GM23338 (cell line): ENCODE results near the gene PCDHB15. TPM values are rescaled to one million over a fixed set of nuclear protein-coding genes. Genes with fewer than 3 reads are reported as not detected.

Experiments used
- ATAC-seq: fragments of 200-7000 bp; cut with Tn5 transposase; 3 replicates; pipeline ENCODE4 v1.9.1; 2020
- DNase-seq: peaks from one replicate; pipeline ENCODE4 v3.0.0-alpha.2; 2015; ENCODE audit warnings: low spot score
- H2AFZ ChIP-seq: fragments of 200-600 bp; sonication (generic); 2 replicates; pipeline ENCODE4 v1.8.0; 2016; ENCODE audit warnings: antibody characterized with exemption, mild to moderate bottlenecking, moderate library complexity
- H3F3A ChIP-seq: fragments of 200-600 bp; sonication (generic); replicated peaks from 2 replicates; pipeline ENCODE4 v1.8.0; 2017; ENCODE audit warnings: antibody characterized with exemption, mixed run types, low read depth
- H3K27ac ChIP-seq: fragments of 200-600 bp; sonication (generic); 2 replicates; pipeline ENCODE4 v1.6.1; 2016; ENCODE audit warnings: low read depth
- H3K27me3 ChIP-seq: fragments of 200-600 bp; sonication (generic); 2 replicates; pipeline ENCODE4 v1.8.0; 2016; ENCODE audit warnings: mild to moderate bottlenecking, mixed run types, moderate library complexity; ENCODE audit not compliant: insufficient read depth
- H3K36me3 ChIP-seq: fragments of 200-600 bp; sonication (generic); 2 replicates; pipeline ENCODE4 v1.8.0; 2016; ENCODE audit warnings: mild to moderate bottlenecking; ENCODE audit not compliant: insufficient read depth
- H3K4me1 ChIP-seq: fragments of 200-600 bp; sonication (generic); 2 replicates; pipeline ENCODE4 v1.8.0; 2016; ENCODE audit warnings: mild to moderate bottlenecking, moderate library complexity; ENCODE audit not compliant: insufficient read depth
- H3K4me2 ChIP-seq: fragments of 200-600 bp; sonication (generic); 2 replicates; pipeline ENCODE4 v1.7.1; 2017; ENCODE audit warnings: mixed run types
- H3K4me3 ChIP-seq: fragments of 200-600 bp; sonication (generic); 2 replicates; pipeline ENCODE4 v1.6.1; 2016; ENCODE audit warnings: mixed run types
- H3K79me2 ChIP-seq: fragments of 200-600 bp; sonication (generic); replicated peaks from 2 replicates; pipeline ENCODE4 v1.8.0; 2017; ENCODE audit warnings: mild to moderate bottlenecking; ENCODE audit not compliant: insufficient read depth
- H3K9me2 ChIP-seq: fragments of 200-600 bp; sonication (generic); 2 replicates; pipeline ENCODE4 v1.8.0; 2017; ENCODE audit not compliant: insufficient read depth
- H4K20me1 ChIP-seq: fragments of 200-600 bp; sonication (generic); replicated peaks from 2 replicates; pipeline ENCODE4 v1.8.0; 2017; ENCODE audit warnings: mild to moderate bottlenecking; ENCODE audit not compliant: insufficient read depth
- H3K27ac Mint-ChIP-seq: 2 replicates; pipeline ENCODE4 v1.8.0; 2020; ENCODE audit warnings: inconsistent platforms, mild to moderate bottlenecking, moderate library complexity, mixed read lengths
- H3K27me3 Mint-ChIP-seq: 3 replicates; pipeline ENCODE4 v1.8.0; 2022; ENCODE audit warnings: low read depth, mild to moderate bottlenecking, moderate library complexity, mixed read lengths, inconsistent platforms; ENCODE audit not compliant: insufficient read depth, poor library complexity
- H3K36me3 Mint-ChIP-seq: 3 replicates; pipeline ENCODE4 v1.8.0; 2021; ENCODE audit warnings: low read depth, mild to moderate bottlenecking, inconsistent platforms, moderate library complexity, mixed read lengths
- H3K4me1 Mint-ChIP-seq: 3 replicates; pipeline ENCODE4 v1.8.0; 2020; ENCODE audit warnings: mild to moderate bottlenecking, inconsistent platforms, mixed read lengths
- H3K4me3 Mint-ChIP-seq: 3 replicates; pipeline ENCODE4 v1.8.0; 2021; ENCODE audit warnings: moderate library complexity, mild to moderate bottlenecking, inconsistent platforms, mixed read lengths
- H3K9me3 Mint-ChIP-seq: 3 replicates; pipeline ENCODE4 v1.8.0; 2020; ENCODE audit warnings: moderate library complexity, mild to moderate bottlenecking, inconsistent platforms, mixed read lengths
- CREB1 ChIP-seq: fragments of 250-450 bp; sonication (Bioruptor Pico); IDR thresholded peaks from 2 replicates; pipeline ENCODE4 v1.5.0; 2020; ENCODE audit warnings: low read depth, mild to moderate bottlenecking, moderate library complexity
- EZH2 ChIP-seq: fragments of 200-600 bp; sonication (generic); IDR thresholded peaks from one replicate; pipeline ENCODE4 v1.8.0; 2017; ENCODE audit warnings: antibody characterized with exemption, mild to moderate bottlenecking, low read depth; ENCODE audit not compliant: unreplicated experiment
- EZH2phosphoT487 ChIP-seq: fragments of 200-600 bp; sonication (generic); IDR thresholded peaks from one replicate; pipeline ENCODE4 v1.8.1; 2018; ENCODE audit warnings: antibody characterized with exemption; ENCODE audit not compliant: unreplicated experiment
- JUNB ChIP-seq: IDR thresholded peaks from one replicate; pipeline ENCODE4 v1.6.1; 2016; ENCODE audit warnings: antibody characterized with exemption; ENCODE audit not compliant: unreplicated experiment
- NANOG ChIP-seq: IDR thresholded peaks from 2 replicates; pipeline ENCODE4 v1.6.1; 2016; ENCODE audit warnings: antibody characterized with exemption, borderline replicate concordance
- POLR2AphosphoS5 ChIP-seq: IDR thresholded peaks from 2 replicates; pipeline ENCODE4 v1.6.1; 2016; ENCODE audit warnings: antibody characterized with exemption, low read depth
- STAT1 ChIP-seq: IDR thresholded peaks from one replicate; pipeline ENCODE4 v1.6.1; 2016; ENCODE audit warnings: antibody characterized with exemption; ENCODE audit not compliant: unreplicated experiment
- ZNF114 ChIP-seq: fragments of 250-450 bp; sonication (Bioruptor Pico); IDR thresholded peaks from 2 replicates; pipeline ENCODE4 v1.5.0; 2020; ENCODE audit warnings: mild to moderate bottlenecking, moderate library complexity
- ZNF331 ChIP-seq: fragments of 250-450 bp; sonication (Bioruptor Pico); IDR thresholded peaks from 2 replicates; pipeline ENCODE4 v1.5.0; 2020; ENCODE audit warnings: low read depth, mild to moderate bottlenecking, moderate library complexity
- polyA plus RNA-seq: library from polyadenylated mRNA; unstranded; fragments of >200 nt; fragmentation: Nextera tagmentation; extraction: Ambion mirVana; gene quantifications from 2 replicates; pipeline ENCODE4 v1.2.1, GENCODE V29; 2016
- total RNA-seq: library from RNA; depleted of rRNA; stranded (reverse); fragments of >200 nt; shearing (Covaris generic); gene quantifications from 2 replicates; pipeline ENCODE4 v1.2.3, GENCODE V29; 2014
- TF ChIP-seq, protein P1 (sequence below): IDR thresholded peaks from one replicate; pipeline ENCODE4 v1.6.1; 2018; ENCODE audit warnings: antibody characterized with exemption; ENCODE audit not compliant: unreplicated experiment
- TF ChIP-seq, protein P2 (sequence below): fragments of 250-450 bp; sonication (Bioruptor Pico); IDR thresholded peaks from 2 replicates; pipeline ENCODE4 v1.5.0; 2020; ENCODE audit warnings: mild to moderate bottlenecking, moderate library complexity
- TF ChIP-seq, protein P3 (sequence below): IDR thresholded peaks from 2 replicates; pipeline ENCODE4 v1.6.1; 2016; ENCODE audit warnings: antibody characterized with exemption

The PCDHB15 gene
- total and polyA plus RNA-seq, 2 experiments from 2014 or later: 4.9 to 12.1 TPM

DNA sequence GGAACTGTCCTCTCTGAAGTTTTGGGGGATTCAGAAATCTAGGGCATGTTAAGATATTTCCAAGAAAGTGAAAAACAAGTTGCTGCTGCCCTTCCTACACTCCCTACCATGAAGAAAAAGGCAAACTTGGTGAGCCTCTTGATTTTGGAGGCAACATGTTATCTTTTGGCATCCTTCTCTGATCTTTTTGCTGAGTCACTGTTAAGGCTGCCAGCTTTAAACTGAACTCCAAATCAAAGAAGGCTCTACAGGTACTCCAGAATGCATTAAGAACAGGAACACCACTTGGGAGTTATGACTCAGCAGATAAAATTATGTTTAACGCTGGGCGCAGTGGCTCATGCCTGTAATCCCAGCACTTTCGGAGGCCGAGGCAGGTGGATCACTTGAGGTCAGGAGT lies 24.0 kb downstream of the PCDHB15 start:
- Mint-ChIP-seq H3K27ac (no peak overlapping the region), H3K9me3 (peaks cover 76% of the 10 kb centered on the region)

More for the DNA sequence above, 24.0 kb downstream of the PCDHB15 start:
- no peak overlapping the region for H3K4me3 ChIP-seq
- no peak overlapping the region for H2AFZ ChIP-seq
- peaks cover 5% of the 10 kb centered on the region; the same call in 1 of the 2 replicates for H3K9me2 ChIP-seq
- Mint-ChIP-seq H3K4me1 (no peaks in the 10 kb centered on the region), H3K36me3 (peaks cover 38% of the 10 kb centered on the region), H3K4me3 (no peak overlapping the region), H3K27me3 (peaks cover 2% of the 10 kb centered on the region)
- H3F3A ChIP-seq: no peaks in the 10 kb centered on the region
- no peaks in the 10 kb centered on the region for H3K27me3 ChIP-seq
- DNase-seq (no peak), ATAC-seq (no peak)
- H3K4me2 ChIP-seq: no peak overlapping the region
- no peaks in the 10 kb centered on the region for H3K79me2 ChIP-seq
- no peaks in the 10 kb centered on the region for H3K4me1 ChIP-seq
- TF ChIP-seq EZH2 (no peak), JUNB (no peak), ZNF331 (CRISPR knock-in tag) (no peak), NANOG (no peak), STAT1 (no peak), ZNF114 (no peak), CREB1 (CRISPR knock-in tag) (no peak), EZH2phosphoT487 (no peak), POLR2AphosphoS5 (no peak)
- TF ChIP-seq, protein P1, sequence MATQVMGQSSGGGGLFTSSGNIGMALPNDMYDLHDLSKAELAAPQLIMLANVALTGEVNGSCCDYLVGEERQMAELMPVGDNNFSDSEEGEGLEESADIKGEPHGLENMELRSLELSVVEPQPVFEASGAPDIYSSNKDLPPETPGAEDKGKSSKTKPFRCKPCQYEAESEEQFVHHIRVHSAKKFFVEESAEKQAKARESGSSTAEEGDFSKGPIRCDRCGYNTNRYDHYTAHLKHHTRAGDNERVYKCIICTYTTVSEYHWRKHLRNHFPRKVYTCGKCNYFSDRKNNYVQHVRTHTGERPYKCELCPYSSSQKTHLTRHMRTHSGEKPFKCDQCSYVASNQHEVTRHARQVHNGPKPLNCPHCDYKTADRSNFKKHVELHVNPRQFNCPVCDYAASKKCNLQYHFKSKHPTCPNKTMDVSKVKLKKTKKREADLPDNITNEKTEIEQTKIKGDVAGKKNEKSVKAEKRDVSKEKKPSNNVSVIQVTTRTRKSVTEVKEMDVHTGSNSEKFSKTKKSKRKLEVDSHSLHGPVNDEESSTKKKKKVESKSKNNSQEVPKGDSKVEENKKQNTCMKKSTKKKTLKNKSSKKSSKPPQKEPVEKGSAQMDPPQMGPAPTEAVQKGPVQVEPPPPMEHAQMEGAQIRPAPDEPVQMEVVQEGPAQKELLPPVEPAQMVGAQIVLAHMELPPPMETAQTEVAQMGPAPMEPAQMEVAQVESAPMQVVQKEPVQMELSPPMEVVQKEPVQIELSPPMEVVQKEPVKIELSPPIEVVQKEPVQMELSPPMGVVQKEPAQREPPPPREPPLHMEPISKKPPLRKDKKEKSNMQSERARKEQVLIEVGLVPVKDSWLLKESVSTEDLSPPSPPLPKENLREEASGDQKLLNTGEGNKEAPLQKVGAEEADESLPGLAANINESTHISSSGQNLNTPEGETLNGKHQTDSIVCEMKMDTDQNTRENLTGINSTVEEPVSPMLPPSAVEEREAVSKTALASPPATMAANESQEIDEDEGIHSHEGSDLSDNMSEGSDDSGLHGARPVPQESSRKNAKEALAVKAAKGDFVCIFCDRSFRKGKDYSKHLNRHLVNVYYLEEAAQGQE: no peak
- TF ChIP-seq, protein P2, sequence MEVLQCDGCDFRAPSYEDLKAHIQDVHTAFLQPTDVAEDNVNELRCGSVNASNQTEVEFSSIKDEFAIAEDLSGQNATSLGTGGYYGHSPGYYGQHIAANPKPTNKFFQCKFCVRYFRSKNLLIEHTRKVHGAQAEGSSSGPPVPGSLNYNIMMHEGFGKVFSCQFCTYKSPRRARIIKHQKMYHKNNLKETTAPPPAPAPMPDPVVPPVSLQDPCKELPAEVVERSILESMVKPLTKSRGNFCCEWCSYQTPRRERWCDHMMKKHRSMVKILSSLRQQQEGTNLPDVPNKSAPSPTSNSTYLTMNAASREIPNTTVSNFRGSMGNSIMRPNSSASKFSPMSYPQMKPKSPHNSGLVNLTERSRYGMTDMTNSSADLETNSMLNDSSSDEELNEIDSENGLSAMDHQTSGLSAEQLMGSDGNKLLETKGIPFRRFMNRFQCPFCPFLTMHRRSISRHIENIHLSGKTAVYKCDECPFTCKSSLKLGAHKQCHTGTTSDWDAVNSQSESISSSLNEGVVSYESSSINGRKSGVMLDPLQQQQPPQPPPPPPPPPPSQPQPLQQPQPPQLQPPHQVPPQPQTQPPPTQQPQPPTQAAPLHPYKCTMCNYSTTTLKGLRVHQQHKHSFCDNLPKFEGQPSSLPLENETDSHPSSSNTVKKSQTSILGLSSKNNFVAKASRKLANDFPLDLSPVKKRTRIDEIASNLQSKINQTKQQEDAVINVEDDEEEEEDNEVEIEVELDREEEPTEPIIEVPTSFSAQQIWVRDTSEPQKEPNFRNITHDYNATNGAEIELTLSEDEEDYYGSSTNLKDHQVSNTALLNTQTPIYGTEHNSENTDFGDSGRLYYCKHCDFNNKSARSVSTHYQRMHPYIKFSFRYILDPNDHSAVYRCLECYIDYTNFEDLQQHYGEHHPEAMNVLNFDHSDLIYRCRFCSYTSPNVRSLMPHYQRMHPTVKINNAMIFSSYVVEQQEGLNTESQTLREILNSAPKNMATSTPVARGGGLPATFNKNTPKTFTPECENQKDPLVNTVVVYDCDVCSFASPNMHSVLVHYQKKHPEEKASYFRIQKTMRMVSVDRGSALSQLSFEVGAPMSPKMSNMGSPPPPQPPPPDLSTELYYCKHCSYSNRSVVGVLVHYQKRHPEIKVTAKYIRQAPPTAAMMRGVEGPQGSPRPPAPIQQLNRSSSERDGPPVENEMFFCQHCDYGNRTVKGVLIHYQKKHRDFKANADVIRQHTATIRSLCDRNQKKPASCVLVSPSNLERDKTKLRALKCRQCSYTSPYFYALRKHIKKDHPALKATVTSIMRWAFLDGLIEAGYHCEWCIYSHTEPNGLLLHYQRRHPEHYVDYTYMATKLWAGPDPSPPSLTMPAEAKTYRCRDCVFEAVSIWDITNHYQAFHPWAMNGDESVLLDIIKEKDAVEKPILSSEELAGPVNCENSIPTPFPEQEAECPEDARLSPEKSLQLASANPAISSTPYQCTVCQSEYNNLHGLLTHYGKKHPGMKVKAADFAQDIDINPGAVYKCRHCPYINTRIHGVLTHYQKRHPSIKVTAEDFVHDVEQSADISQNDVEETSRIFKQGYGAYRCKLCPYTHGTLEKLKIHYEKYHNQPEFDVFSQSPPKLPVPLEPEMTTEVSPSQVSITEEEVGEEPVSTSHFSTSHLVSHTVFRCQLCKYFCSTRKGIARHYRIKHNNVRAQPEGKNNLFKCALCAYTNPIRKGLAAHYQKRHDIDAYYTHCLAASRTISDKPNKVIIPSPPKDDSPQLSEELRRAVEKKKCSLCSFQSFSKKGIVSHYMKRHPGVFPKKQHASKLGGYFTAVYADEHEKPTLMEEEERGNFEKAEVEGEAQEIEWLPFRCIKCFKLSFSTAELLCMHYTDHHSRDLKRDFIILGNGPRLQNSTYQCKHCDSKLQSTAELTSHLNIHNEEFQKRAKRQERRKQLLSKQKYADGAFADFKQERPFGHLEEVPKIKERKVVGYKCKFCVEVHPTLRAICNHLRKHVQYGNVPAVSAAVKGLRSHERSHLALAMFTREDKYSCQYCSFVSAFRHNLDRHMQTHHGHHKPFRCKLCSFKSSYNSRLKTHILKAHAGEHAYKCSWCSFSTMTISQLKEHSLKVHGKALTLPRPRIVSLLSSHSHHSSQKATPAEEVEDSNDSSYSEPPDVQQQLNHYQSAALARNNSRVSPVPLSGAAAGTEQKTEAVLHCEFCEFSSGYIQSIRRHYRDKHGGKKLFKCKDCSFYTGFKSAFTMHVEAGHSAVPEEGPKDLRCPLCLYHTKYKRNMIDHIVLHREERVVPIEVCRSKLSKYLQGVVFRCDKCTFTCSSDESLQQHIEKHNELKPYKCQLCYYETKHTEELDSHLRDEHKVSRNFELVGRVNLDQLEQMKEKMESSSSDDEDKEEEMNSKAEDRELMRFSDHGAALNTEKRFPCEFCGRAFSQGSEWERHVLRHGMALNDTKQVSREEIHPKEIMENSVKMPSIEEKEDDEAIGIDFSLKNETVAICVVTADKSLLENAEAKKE (CRISPR knock-in tag): no peak
- TF ChIP-seq, protein P3, sequence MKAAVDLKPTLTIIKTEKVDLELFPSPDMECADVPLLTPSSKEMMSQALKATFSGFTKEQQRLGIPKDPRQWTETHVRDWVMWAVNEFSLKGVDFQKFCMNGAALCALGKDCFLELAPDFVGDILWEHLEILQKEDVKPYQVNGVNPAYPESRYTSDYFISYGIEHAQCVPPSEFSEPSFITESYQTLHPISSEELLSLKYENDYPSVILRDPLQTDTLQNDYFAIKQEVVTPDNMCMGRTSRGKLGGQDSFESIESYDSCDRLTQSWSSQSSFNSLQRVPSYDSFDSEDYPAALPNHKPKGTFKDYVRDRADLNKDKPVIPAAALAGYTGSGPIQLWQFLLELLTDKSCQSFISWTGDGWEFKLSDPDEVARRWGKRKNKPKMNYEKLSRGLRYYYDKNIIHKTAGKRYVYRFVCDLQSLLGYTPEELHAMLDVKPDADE: no peak
- H3K36me3 ChIP-seq: no peaks in the 10 kb centered on the region; the same call in 1 of the 2 replicates
- no peak overlapping the region for H3K27ac ChIP-seq
- no peaks in the 10 kb centered on the region for H4K20me1 ChIP-seq
